Endodermal cell (in vitro differentiated cells): ENCODE results near the gene EHHADH. TPM values are rescaled to one million over a fixed set of nuclear protein-coding genes. Genes with fewer than 3 reads are reported as not detected.

Source experiments
- DNase-seq: peaks from one replicate; pipeline ENCODE4 v3.0.0-alpha.2; 2017
- H3K27ac ChIP-seq: 2 replicates; pipeline ENCODE4 v1.5.1; 2013; ENCODE audit warnings: mild to moderate bottlenecking, low read depth, low read length, moderate library complexity
- H3K27me3 ChIP-seq: 2 replicates; pipeline ENCODE4 v1.6.1; 2013; ENCODE audit warnings: mild to moderate bottlenecking, low read length, moderate library complexity; ENCODE audit not compliant: insufficient read depth, control insufficient read depth, poor library complexity, severe bottlenecking
- H3K36me3 ChIP-seq: 2 replicates; pipeline ENCODE4 v1.7.0; 2013; ENCODE audit warnings: mild to moderate bottlenecking, low read length, moderate library complexity; ENCODE audit not compliant: control insufficient read depth, insufficient read depth
- H3K4me1 ChIP-seq: one replicate; pipeline ENCODE4 v1.7.0; 2013; ENCODE audit warnings: low read length; ENCODE audit not compliant: control insufficient read depth, insufficient read depth
- H3K4me3 ChIP-seq: 2 replicates; pipeline ENCODE4 v1.5.1; 2013; ENCODE audit warnings: mild to moderate bottlenecking, low read length, moderate library complexity
- H3K9ac ChIP-seq: 2 replicates; pipeline ENCODE4 v1.6.1; 2013; ENCODE audit warnings: mild to moderate bottlenecking, low read length, moderate library complexity; ENCODE audit not compliant: poor library complexity, severe bottlenecking; ENCODE audit errors: extremely low read depth
- H3K9me3 ChIP-seq: 2 replicates; pipeline ENCODE4 v1.6.1; 2013; ENCODE audit warnings: mild to moderate bottlenecking, low read length, moderate library complexity; ENCODE audit not compliant: control insufficient read depth
- H3K27ac Mint-ChIP-seq: 2 replicates; pipeline ENCODE4 v1.8.0; 2020; ENCODE audit warnings: mixed read lengths
- H3K27me3 Mint-ChIP-seq: 2 replicates; pipeline ENCODE4 v1.8.0; 2021; ENCODE audit warnings: mild to moderate bottlenecking, mixed read lengths; ENCODE audit not compliant: insufficient read depth
- H3K36me3 Mint-ChIP-seq: 2 replicates; pipeline ENCODE4 v1.8.0; 2020; ENCODE audit warnings: low read depth, mixed read lengths
- H3K4me1 Mint-ChIP-seq: 2 replicates; pipeline ENCODE4 v1.8.0; 2020; ENCODE audit warnings: mixed read lengths
- H3K4me3 Mint-ChIP-seq: 2 replicates; pipeline ENCODE4 v1.8.0; 2020; ENCODE audit warnings: mild to moderate bottlenecking, moderate library complexity, mixed read lengths
- H3K9me3 Mint-ChIP-seq: 2 replicates; pipeline ENCODE4 v1.8.0; 2020; ENCODE audit warnings: mild to moderate bottlenecking, mixed read lengths
- WGBS, 2 experiments: methylation state at CpG; one replicate each; pipeline versions ENCODE4 v1.1.5 to v1.1.7; 2013; ENCODE audit warnings: missing lambda C conversion rate in 2 of 2, mixed read lengths in 1 of 2; ENCODE audit not compliant: insufficient coverage in 1 of 2, insufficient read length in 1 of 2; 5-methylcytosine and 5-hydroxymethylcytosine counted together
- microRNA-seq: library from miRNA; unstranded; fragments of <30 nt; microRNA quantifications from one replicate; pipeline ENCODE4 v1.2.0, GENCODE V29; 2020; ENCODE audit warnings: borderline microRNAs expressed
- total RNA-seq, 2 donors: library from RNA; stranded (reverse); fragmentation: NEBNext Ultra II Directional in 1 of 2; extraction: Animal tissue kit (Norgen Biotek cat#: 25700) in 1 of 2; gene quantifications; 2 replicates in 1 of 2; 3 replicates in 1 of 2; pipeline ENCODE4 v1.2.1, GENCODE V29; 2021
- TF ChIP-seq, protein P1 (sequence below): fragments of 200-600 bp; sonication (generic); conservative IDR thresholded peaks from 2 replicates; pipeline ENCODE4 v1.5.0; 2021; ENCODE audit warnings: antibody characterized with exemption, mild to moderate bottlenecking

EHHADH gene
- total RNA-seq, 2 donors from 2014 or later = 58.7 to 79.2 TPM

DNA sequence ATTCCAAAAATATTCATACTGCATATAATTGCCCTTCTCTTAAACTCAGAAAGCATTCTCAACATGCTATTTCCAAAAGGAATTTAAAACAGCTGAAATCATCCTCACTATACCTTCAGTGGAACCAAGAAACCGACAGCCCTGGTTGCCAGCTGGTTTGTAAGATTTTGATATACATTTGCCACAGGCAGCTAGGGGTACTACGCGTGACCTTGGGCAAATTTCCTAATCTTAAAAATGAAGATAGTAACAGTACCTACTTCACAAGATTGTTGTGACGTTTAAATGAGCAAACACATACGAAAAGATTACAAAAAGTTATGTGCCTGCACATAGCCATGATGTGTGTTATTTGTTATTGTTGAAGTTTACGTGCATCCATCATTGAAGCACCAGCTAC lies 108.3 kb downstream of the EHHADH start:
- H3K36me3 Mint-ChIP-seq = no peaks in the 10 kb centered on the region
- peaks cover 10% of the 10 kb centered on the region for H3K27me3 Mint-ChIP-seq
- no peaks in the 10 kb centered on the region for H3K9me3 Mint-ChIP-seq
- Histone ChIP-seq H3K36me3 (no peaks in the 10 kb centered on the region), H3K4me1 (no peaks in the 10 kb centered on the region), H3K27ac (no peak overlapping the region), H3K9me3 (peaks cover 3% of the 10 kb centered on the region), H3K9ac (no peak overlapping the region), H3K27me3 (peaks cover 11% of the 10 kb centered on the region), H3K4me3 (no peak overlapping the region)
- H3K27ac Mint-ChIP-seq = no peak overlapping the region
- no peak for DNase-seq
- TF ChIP-seq, protein P1, sequence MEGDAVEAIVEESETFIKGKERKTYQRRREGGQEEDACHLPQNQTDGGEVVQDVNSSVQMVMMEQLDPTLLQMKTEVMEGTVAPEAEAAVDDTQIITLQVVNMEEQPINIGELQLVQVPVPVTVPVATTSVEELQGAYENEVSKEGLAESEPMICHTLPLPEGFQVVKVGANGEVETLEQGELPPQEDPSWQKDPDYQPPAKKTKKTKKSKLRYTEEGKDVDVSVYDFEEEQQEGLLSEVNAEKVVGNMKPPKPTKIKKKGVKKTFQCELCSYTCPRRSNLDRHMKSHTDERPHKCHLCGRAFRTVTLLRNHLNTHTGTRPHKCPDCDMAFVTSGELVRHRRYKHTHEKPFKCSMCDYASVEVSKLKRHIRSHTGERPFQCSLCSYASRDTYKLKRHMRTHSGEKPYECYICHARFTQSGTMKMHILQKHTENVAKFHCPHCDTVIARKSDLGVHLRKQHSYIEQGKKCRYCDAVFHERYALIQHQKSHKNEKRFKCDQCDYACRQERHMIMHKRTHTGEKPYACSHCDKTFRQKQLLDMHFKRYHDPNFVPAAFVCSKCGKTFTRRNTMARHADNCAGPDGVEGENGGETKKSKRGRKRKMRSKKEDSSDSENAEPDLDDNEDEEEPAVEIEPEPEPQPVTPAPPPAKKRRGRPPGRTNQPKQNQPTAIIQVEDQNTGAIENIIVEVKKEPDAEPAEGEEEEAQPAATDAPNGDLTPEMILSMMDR = peak; percentile 30
- 96 to 97% methylated on average over 5 to 6 of the region's 6 CpGs for WGBS, 2 experiments
- H3K4me1 Mint-ChIP-seq = no peaks in the 10 kb centered on the region
- H3K4me3 Mint-ChIP-seq = no peak overlapping the region

DNA sequence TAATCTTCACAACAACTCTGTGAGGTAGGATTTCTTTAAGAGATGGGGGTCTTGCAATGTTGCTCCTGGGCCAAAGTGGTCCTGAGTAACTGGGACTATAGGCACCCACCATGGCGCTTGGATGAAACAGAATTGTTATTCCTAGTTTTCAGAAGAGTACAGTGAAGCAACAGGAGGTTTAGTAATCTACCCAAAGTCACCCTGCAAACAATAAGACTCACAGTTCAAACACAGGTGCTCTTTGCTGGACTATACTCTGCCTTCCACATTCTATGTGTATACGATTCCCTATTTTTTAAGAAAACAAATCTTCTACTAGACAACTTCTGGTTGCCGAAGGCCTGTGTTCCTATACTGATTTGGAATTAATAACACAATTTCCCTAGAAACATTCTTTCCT lies 109.1 kb downstream of the EHHADH start:
- Mint-ChIP-seq H3K27ac (no peak overlapping the region), H3K4me3 (no peak overlapping the region), H3K9me3 (no peaks in the 10 kb centered on the region), H3K4me1 (no peaks in the 10 kb centered on the region), H3K27me3 (peaks cover 3% of the 10 kb centered on the region), H3K36me3 (no peaks in the 10 kb centered on the region)
- H3K36me3 ChIP-seq = no peaks in the 10 kb centered on the region
- H3K9ac ChIP-seq = no peak overlapping the region
- TF ChIP-seq, protein P1 = no peak
- peaks cover 4% of the 10 kb centered on the region for H3K27me3 ChIP-seq
- no peak overlapping the region for H3K27ac ChIP-seq
- peaks cover 3% of the 10 kb centered on the region for H3K9me3 ChIP-seq
- H3K4me1 ChIP-seq = no peaks in the 10 kb centered on the region
- H3K4me3 ChIP-seq = no peak overlapping the region
- WGBS, 2 experiments = 92 to 100% methylated on average over 1 to 3 of the region's 3 CpGs
- DNase-seq = no peak

Small RNA genes within 50 kb of the gene (microRNA-seq; reads per million reads assigned to microRNA genes)
- gene MIR5588 = not detected

Other genes with a start within 250 kb of the EHHADH start
- 1 to 10 TPM in 1 of 2 donors, under 1 TPM in 1; 0.88 to 5.0 TPM for gene C3orf70, start 101.0 kb downstream of the EHHADH start, total RNA-seq
- 10 to 100 TPM; 20.4 to 21.1 TPM for gene MAP3K13, start 109.1 kb upstream of the EHHADH start, total RNA-seq
- 10 to 100 TPM; 19.7 to 21.4 TPM for gene TMEM41A, start 245.0 kb upstream of the EHHADH start, total RNA-seq